GM18517 (cell line): ENCODE measurements around the gene ZMPSTE24.
"Not testable (repeated sequence)": the region's sequence is repeated elsewhere in the genome, so short reads cannot be mapped to it uniquely, and the experiment has no call there.

Source experiments
- ATAC-seq: cut with Tn5 transposase; IDR thresholded peaks from one replicate; pipeline ENCODE4 v1.9.1; 2021; ENCODE audit warnings: mild to moderate bottlenecking, moderate library complexity; ENCODE audit not compliant: unreplicated experiment

The ZMPSTE24 gene

DNA sequence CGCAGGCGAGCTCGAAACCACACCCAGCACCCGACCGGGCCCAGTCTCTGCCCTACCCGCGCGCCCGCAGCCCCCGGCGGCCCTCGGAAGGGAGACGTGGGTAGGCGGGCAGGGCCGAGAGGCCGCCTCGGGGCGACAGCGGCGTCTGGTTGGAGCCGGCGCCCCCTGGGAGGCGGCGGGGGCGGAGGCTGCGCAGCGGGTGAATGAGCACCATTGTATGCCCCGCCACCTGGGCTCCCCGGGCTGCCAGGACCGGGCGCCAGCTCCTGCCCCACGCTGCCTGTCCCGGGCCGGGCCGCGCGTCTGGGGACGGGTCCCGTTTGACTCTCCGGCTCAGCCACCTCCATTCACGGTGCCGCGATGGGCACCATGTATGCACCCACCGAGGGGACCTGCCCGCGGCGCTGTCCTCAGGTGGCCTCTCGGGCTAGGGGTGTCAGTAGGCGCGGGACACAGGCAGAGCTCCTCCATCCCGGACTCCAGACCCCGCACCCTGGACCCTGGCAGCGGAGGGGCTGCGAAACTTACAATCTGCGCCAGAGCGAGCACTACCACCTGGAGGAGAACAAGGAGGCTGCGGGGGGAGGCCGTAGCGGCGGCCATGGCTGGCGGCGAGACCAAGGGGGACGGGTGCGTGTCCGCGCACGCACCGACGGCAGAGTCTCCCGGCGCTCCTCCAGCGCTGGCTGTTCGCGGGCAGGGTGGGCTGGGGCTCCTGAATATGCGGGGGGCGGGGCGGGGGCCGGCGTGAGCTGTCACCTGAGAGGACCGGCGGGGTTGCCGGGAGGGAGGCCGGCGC, 58.8 kb downstream of the ZMPSTE24 start, which contains the start of gene COL9A2:
Gene COL9A2 (minus strand): TSS at position 692 of the 799 bp plus-strand sequence. CDS start 89 bp downstream, at position 603.
- peak; percentile 35 for ATAC-seq

DNA sequence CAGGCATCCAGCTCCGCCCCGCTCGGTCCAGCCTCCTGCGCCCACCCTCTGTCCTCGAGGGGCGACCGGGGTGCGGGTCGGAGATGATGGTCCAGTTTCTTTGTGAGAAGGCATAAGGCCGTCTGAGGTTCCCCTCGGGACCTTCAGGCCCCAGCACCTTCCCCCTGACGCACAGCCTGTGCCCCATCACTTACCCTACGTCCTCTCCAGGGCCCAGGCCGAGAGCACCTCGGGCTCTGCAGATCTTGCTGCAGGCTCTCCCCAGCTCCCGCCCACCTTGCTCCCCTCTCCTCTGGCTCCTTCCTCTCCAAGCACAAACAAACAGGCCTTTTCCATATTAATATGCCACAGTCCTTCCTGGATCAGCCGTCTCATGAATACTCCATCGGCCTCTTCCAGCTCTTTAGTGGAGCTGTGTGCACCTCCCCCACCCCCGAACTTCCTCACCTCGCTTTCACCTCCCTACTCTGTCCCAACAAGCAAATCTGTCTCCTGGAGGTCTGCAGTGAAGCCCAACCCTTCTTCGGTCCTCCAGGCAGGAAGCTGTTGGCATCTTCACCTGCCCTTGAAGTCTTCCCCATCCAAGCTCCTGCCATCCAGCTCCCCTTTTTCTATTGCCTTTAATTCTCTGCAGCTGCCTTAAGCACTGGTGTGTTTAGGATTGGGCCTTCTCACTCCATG, 59.5 kb downstream of the ZMPSTE24 start:
- ATAC-seq: no peak

DNA sequence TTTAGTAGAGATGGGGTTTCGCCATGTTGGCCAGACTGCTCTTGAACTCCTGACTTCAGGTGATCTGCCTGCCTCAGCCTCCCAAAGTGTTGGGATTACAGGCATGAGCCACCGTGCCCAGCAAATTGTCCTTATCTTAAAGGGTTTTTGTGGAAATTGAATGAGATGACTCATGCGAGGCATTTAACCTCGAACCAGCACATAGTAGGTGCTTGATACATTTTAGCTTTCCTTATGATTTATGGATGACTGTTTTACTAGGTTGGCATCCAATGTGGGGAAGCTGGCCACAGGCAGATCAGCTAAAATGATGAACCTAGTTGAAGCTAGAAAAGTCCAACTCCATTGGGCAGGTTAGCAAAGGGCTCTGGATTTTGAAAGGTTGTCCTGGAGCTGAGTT, 60.4 kb downstream of the ZMPSTE24 start:
- ATAC-seq: no peak

DNA sequence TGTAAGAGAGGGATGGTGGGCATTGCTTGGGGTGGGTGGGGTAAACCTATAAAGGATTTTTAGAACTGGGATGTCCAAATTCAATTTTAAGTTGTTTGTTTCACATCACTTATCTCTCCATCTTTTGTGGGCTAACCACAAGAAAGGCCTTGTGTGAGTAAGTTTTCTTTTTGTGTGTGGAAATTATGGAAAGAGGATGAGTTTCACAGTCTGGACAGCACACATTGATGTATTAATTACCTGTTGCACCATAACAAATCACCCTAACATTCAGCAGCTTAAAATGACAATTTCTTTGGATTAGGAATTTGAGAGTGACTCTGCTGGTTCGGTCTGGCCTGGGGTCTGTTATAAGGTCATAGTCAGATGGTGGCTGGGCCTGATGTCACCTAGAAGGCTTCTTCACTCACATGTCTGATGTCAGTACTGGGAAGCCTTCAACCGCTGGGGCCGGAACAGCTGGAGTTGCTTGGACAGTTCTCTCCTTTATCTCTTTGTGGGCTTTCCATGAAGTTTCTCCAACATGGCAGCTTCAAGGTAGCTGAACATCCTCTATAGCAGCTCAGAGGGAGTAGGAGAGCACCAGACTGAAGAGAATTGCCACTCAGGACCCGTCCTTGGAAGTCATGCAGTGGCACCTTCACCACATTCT, 61.1 kb downstream of the ZMPSTE24 start:
- no peak for ATAC-seq

DNA sequence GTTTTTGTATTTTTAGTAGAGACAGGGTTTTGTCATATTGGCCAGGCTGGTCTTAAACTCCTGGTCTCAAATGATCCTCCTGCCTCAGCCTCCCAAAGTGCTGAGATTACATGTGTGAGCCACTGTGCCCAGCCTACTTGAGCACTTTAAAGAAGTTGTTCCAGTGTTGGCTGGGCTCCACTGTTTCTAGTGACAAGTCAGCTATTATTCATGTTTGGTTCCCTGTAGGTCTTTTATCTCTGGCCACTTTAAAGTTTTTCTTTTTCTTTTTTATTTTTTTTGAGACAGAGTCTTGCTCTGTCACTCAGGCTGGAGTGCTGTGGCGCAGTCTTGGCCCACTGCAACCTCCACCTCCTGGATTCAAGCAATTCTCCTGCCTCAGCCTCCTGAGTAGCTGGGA, 73.4 kb downstream of the ZMPSTE24 start:
- ATAC-seq: not testable (repeated sequence)

DNA sequence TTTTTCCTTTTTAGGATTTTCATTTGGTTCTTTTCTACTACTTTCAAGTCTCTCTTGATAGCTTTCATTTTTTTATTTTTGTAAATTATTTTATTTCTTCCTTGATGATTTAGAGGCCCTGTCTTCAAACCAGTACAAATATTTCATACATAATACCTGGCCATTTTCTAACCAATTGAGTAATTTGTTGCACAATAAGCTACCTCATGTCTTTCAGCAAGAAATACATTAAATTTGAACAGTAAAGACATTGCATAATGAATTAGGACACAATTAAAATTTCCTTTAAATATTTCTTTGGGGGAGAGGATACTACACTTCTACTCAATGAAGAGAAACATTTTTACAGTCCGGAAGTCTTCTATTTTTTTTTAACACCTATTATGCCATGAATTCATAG, 74.7 kb downstream of the ZMPSTE24 start:
- ATAC-seq: no peak

DNA sequence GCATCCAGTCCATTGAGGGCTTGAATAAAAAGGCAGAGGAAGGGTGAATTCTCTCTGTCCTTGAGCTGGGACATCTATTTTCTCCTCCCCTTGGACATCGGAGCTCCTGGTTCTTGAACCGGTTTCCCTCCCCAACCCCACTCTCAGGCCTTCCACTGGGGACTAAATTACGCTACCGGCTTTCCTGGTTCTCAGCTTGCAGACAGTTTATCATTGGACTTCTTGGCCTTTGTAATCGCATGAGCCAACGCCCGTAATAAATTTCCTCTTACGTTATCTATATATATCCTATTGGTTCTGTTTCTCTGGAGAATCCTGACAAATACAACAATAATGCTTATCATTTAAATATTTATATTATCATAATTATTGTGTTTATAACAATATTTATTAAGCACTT, 79.4 kb downstream of the ZMPSTE24 start:
- no peak for ATAC-seq

DNA sequence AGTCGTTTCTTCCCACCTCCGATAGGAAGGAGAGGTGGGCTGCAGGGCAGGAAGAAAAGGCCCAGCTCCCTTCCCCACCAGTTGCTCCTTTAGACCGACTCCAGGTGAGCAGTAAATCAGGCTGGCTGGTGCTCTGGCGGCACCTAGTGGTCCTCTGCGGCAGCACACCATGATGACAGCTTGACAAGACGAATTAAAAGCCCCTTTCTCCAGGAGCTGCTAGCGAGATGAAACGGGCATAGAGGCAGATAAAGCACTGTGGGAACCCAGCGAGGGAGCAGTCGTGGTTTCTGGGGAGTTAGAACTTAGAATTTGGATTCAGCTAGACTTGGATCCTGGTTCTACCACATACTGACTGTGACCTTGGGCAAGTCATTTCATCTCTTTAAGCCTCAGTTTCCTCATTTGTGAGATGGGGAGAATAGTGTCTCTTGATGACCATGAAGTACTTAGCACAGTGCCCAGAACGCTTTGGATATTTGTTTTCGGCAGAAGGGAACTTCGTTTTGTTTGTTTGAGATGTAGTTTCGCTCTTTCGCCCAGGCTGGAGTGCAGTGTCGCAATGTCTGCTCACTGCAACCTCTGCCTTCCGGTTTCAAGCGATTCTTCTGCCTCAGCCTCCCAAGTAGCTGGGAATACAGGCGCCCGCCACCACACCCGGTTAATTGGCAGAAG, 80.8 kb downstream of the ZMPSTE24 start:
- no peak for ATAC-seq

DNA sequence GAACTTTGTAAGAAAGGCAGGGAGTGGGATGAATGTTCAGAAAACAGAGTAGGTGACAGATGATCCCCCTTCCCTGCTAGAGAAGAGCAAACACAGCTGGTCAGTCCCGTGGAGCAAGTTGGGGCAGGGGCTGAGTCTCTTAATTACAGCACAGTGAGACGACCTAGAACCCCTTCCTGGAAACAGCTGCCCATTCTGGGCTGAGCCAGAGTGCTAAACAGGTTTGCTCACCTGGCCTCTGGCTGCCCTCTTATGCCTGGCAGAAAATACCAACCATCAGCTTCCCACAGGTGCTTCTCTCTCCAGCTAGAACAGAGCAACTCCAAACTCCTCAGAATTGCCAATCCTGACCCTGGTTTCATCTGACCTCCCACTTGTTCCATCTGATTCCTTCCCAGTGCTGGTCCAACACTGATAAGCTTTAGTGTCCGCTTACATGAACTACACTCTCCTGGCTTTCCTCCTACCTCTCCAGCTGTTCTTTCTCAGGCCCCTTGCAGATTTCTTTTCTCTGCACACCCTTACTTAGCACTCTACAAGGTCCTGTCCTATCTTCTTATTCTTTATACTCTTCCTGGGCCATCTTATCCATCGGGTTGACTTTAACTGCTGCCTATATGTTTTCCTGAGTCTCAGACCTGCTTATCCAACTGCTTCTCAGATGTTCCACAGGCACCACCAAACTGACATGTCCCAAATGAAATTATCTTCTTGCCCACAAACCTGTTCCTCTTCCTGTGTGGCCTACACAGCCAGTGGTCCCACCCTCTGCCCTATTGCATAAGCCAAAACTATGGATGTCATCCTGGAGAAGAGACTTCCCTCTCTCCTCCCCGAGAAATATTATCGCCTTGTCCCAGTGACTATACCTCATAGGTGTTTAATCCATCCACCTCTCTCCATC, 81.6 kb downstream of the ZMPSTE24 start:
- no peak for ATAC-seq

DNA sequence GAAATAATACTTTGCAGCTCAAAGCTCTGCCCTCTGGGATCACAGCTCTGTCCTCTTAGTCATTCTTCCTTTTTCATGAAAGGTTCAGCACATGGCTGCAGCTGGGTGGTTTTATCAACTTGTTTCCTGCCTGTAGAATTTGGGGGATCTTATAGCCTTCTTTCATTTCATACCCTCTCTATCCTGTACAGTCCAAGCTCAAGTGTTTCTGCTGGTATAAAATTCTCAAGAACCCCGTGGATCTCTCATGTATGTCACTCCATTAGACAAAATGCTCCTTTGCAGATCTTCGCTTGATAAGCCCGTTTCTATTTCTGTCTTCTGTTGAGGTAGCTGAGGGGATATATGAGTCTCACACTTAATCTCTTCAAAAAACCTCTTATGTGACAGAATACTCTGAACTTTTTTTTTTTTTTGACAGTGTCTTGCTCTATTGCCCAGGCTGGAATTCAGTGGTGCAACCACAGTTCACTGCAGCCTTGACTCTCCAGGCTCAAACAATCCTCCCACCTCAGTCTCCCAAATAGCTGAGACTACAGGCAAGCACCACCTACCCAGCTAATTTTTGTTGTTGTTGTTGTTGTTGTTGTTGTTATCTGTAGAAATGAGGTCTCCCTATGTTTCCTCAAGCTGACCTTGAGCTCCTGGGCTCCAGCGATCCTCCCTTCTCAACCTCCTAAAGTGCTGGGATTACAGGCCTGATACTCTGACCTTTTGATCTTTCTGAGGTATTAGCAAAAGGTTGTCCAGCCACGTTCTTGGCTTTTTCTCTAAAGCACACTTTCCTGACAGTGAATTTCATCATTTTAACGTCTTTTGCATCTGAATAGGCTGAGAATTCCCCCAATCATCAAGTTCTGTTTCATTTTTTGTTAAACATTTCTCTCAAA, 83.7 kb downstream of the ZMPSTE24 start:
- no peak for ATAC-seq

DNA sequence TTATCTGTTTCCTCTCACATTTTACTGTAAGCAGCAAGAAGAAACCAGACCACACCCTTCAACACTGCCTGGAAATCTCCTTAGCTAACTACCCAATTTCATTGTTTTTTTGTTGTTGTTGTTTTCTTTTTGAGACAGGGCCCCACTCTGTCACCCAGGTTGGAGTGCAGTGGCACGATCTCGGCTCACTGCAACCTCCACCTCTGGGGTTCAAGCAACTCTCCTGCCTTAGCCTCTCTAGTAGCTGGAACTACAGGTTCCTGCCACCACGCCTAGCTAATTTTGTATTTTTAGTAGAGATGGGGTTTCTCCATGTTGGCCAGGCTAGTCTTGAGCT, 84.3 kb downstream of the ZMPSTE24 start:
- not testable (repeated sequence) for ATAC-seq
